Loucy (cell line): ENCODE data around the gene IQCE.
"Not testable (repeated sequence)": the region's sequence is repeated elsewhere in the genome, so short reads cannot be mapped to it uniquely, and the experiment has no call there.

Experiments used
- H2AFZ ChIP-seq: fragments of 200-600 bp; sonication (generic); 2 replicates; pipeline ENCODE4 v1.6.0; 2016; ENCODE audit warnings: antibody characterized with exemption, mild to moderate bottlenecking, low read length, moderate library complexity
- H3F3A ChIP-seq: fragments of 200-600 bp; 2 replicates; pipeline ENCODE4 v1.6.0; 2016; ENCODE audit warnings: antibody characterized with exemption, low read depth, mild to moderate bottlenecking
- H3K27me3 ChIP-seq: fragments of 200-600 bp; sonication (generic); 2 replicates; pipeline ENCODE4 v1.6.1; 2014; ENCODE audit warnings: low read length, mild to moderate bottlenecking; ENCODE audit not compliant: insufficient read depth, poor library complexity, severe bottlenecking
- H3K36me3 ChIP-seq: fragments of 200-600 bp; sonication (generic); 2 replicates; pipeline ENCODE4 v1.6.1; 2016; ENCODE audit warnings: low read length; ENCODE audit not compliant: insufficient read depth
- H3K4me1 ChIP-seq: fragments of 200-600 bp; sonication (generic); 2 replicates; pipeline ENCODE4 v1.5.1; 2014; ENCODE audit warnings: low read length, mild to moderate bottlenecking; ENCODE audit not compliant: insufficient read depth, poor library complexity, severe bottlenecking
- H3K4me2 ChIP-seq: fragments of 200-600 bp; sonication (generic); 2 replicates; pipeline ENCODE4 v1.6.0; 2014; ENCODE audit warnings: antibody characterized with exemption, low read length, low read depth, mild to moderate bottlenecking; ENCODE audit not compliant: poor library complexity, severe bottlenecking
- H3K4me3 ChIP-seq: fragments of 200-600 bp; sonication (generic); 2 replicates; pipeline ENCODE4 v1.5.1; 2014; ENCODE audit warnings: low read length, mild to moderate bottlenecking, mixed read lengths; ENCODE audit not compliant: poor library complexity, severe bottlenecking
- H3K79me2 ChIP-seq: fragments of 200-600 bp; sonication (generic); 2 replicates; pipeline ENCODE4 v1.6.1; 2014; ENCODE audit warnings: low read length; ENCODE audit not compliant: insufficient read depth
- H3K9ac ChIP-seq: fragments of 200-600 bp; sonication (generic); 2 replicates; pipeline ENCODE4 v1.6.0; 2014; ENCODE audit warnings: mild to moderate bottlenecking, low read depth, low read length, moderate library complexity; ENCODE audit not compliant: poor library complexity, severe bottlenecking
- H3K9me2 ChIP-seq: fragments of 200-600 bp; sonication (generic); replicated peaks from 2 replicates; pipeline ENCODE4 v1.6.1; 2016; ENCODE audit warnings: low read depth, low read length, mixed read lengths
- H3K9me3 ChIP-seq: fragments of 200-600 bp; sonication (generic); 2 replicates; pipeline ENCODE4 v1.6.1; 2014; ENCODE audit warnings: mild to moderate bottlenecking, antibody characterized with exemption, low read length, low read depth; ENCODE audit not compliant: insufficient read depth
- H4K20me1 ChIP-seq: fragments of 200-600 bp; sonication (generic); 2 replicates; pipeline ENCODE4 v1.6.0; 2014; ENCODE audit warnings: antibody characterized with exemption, low read length, mild to moderate bottlenecking; ENCODE audit not compliant: insufficient read depth, poor library complexity, severe bottlenecking
- CTCF ChIP-seq: fragments of 200-600 bp; sonication (generic); conservative IDR thresholded peaks from 2 replicates; pipeline ENCODE4 v1.5.1; 2014; ENCODE audit warnings: mild to moderate bottlenecking, antibody characterized with exemption, low read length
- EZH2phosphoT487 ChIP-seq: fragments of 200-600 bp; IDR thresholded peaks from 2 replicates; pipeline ENCODE4 v1.6.1; 2018; ENCODE audit warnings: antibody characterized with exemption, mild to moderate bottlenecking, moderate library complexity, borderline replicate concordance

Gene IQCE

GRCh38 chr7:2532816-2533215 is 26.0 kb upstream of the IQCE start:
- not testable (repeated sequence) for H3K9me2 ChIP-seq, H3K27me3 ChIP-seq, H3K9ac ChIP-seq, H2AFZ ChIP-seq, H3K36me3 ChIP-seq, H3K79me2 ChIP-seq, H3K9me3 ChIP-seq, H3F3A ChIP-seq, H3K4me3 ChIP-seq, H4K20me1 ChIP-seq, H3K4me2 ChIP-seq
- H3K4me1 ChIP-seq: peaks cover 25% of the 10 kb centered on the region

DNA sequence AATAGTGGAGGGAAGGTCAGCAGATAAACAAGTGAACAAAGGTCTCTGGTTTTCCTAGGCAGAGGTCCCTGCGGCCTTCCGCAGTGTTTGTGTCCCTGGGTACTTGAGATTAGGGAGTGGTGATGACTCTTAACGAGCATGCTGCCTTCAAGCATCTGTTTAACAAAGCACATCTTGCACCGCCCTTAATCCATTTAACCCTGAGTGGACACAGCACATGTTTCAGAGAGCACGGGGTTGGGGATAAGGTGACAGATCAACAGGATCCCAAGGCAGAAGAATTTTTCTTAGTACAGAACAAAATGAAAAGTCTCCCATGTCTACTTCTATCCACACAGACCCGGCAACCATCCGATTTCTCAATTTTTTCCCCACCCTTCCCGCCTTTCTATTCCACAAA is 25.2 kb upstream of the IQCE start:
- peaks cover 25% of the 10 kb centered on the region for H3K4me1 ChIP-seq
- H4K20me1 ChIP-seq, H3F3A ChIP-seq, H3K9me3 ChIP-seq, H3K27me3 ChIP-seq, H2AFZ ChIP-seq, H3K4me3 ChIP-seq, H3K36me3 ChIP-seq, H3K9ac ChIP-seq, H3K4me2 ChIP-seq, H3K79me2 ChIP-seq, H3K9me2 ChIP-seq: not testable (repeated sequence)

- H3K36me3 ChIP-seq, H3K4me2 ChIP-seq, H3K9me3 ChIP-seq, H2AFZ ChIP-seq, H4K20me1 ChIP-seq, H3K79me2 ChIP-seq, H3F3A ChIP-seq, H3K4me3 ChIP-seq, H3K27me3 ChIP-seq, H3K9ac ChIP-seq, H3K9me2 ChIP-seq: not testable (repeated sequence)
- H3K4me1 ChIP-seq: peaks cover 19% of the 10 kb centered on the region
Measured at GRCh38 chr7:2534214-2534613, 24.6 kb upstream of the IQCE start.

GRCh38 chr7:2535872-2536627 is 22.7 kb upstream of the IQCE start:
- not testable (repeated sequence) for H3K9me3 ChIP-seq, H3K4me1 ChIP-seq, H3K9ac ChIP-seq, H3K27me3 ChIP-seq, H2AFZ ChIP-seq, H4K20me1 ChIP-seq, H3F3A ChIP-seq, H3K4me3 ChIP-seq, H3K9me2 ChIP-seq, H3K4me2 ChIP-seq, H3K79me2 ChIP-seq
- peaks cover 14% of the 10 kb centered on the region; the same call in 1 of the 2 replicates for H3K36me3 ChIP-seq

DNA sequence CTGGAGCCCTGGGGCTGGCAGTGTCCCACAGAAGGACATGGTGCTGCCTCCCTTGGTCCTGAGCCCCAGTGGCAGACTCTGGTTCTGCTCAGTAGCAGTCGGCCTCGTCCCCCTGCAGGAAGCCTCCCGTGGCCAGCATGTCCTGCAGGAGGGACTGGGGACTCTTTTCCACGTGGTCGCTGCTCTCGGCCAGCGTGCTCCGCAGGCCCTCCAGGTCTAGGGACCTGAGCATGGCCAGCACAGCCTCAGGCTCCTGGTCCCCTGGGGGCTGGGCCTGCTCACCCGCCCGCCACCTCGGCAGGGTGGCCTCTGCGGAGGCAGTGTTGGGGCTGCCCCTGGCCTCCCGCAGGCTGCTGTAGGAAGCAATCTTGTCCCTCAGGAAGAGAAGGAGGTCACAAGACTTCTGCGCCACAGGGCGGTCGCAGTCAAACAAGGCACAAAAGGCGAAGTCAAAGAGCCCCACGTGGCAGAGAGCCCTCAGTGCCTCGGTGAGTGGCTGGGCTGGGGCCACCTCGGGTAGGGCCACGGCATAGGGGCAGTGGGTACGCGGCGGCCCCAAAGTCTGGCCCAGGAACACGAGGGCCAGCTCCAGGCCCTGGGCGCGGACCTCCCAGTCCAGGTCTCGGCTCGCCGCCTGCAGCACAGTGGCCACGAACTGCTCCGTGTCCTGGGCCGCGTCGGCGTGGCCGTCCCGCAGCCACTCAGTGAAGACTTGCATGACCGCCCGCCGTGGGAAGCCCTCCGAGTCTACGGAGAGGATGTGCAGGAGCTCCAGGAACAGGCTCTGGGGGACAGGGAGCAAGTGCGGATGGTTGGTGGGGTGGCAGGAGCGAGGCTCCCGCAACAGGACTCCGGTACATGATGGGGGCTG is 20.6 kb upstream of the IQCE start:
- H4K20me1 ChIP-seq: no peaks in the 10 kb centered on the region
- H3K4me1 ChIP-seq: no peaks in the 10 kb centered on the region
- TF ChIP-seq EZH2phosphoT487: no peak
- no peak for TF ChIP-seq CTCF

More for the DNA sequence above, 20.6 kb upstream of the IQCE start:
- Histone ChIP-seq H3K4me2 (no peak overlapping the region), H3K79me2 (no peaks in the 10 kb centered on the region), H3K4me3 (no peak overlapping the region), H3K27me3 (no peaks in the 10 kb centered on the region), H3K9me2 (no peaks in the 10 kb centered on the region), H2AFZ (no peak overlapping the region), H3F3A (no peaks in the 10 kb centered on the region), H3K36me3 (peaks cover 29% of the 10 kb centered on the region; the same call in 1 of the 2 replicates), H3K9ac (no peak overlapping the region), H3K9me3 (no peaks in the 10 kb centered on the region)
